GM12878 (cell line): Measurements from ENCODE around the gene CFAP90.

Experiments used
- BHLHE40 ChIP-seq, 2 experiments: fragments of 450-650 bp in 1 of 2; IDR thresholded peaks; 2 replicates each; pipeline ENCODE4 v1.6.1; 2011 to 2017; ENCODE audit warnings: low read depth in 2 of 2, borderline replicate concordance in 1 of 2, improper control_type of control experiment in 1 of 2, low read length in 1 of 2, mild to moderate bottlenecking in 1 of 2
- CBFB ChIP-seq: IDR thresholded peaks from 2 replicates; pipeline ENCODE4 v1.6.1; 2016; ENCODE audit warnings: antibody characterized with exemption, low read depth
- CREM ChIP-seq: IDR thresholded peaks from 2 replicates; pipeline ENCODE4 v1.6.1; 2014; ENCODE audit warnings: antibody characterized with exemption, low read depth
- CTCF ChIP-seq, 3 experiments: IDR thresholded peaks in 2 of 3; conservative IDR thresholded peaks in 1 of 3; 2 replicates each; pipeline ENCODE4 v1.5.1; 2011; ENCODE audit warnings: low read depth in 3 of 3, low read length in 3 of 3, mild to moderate bottlenecking in 3 of 3, control low read depth in 2 of 3, moderate library complexity in 2 of 3, inconsistent platforms in 1 of 3, mixed read lengths in 1 of 3; ENCODE audit not compliant: control insufficient read depth in 2 of 3, insufficient read depth in 1 of 3; ENCODE audit errors: extremely low read depth in 1 of 3
- EP300 ChIP-seq, 2 experiments: fragments of 150-350 bp in 1 of 2; IDR thresholded peaks; 2 replicates each; pipeline ENCODE4 v1.6.1; 2011 to 2012; ENCODE audit warnings: low read depth in 2 of 2, low read length in 2 of 2, borderline replicate concordance in 1 of 2, improper control_type of control experiment in 1 of 2, inconsistent platforms in 1 of 2; ENCODE audit not compliant: control insufficient read depth in 1 of 2
- EZH2 ChIP-seq: IDR thresholded peaks from 2 replicates; pipeline ENCODE4 v1.6.1; 2012; ENCODE audit warnings: low read depth, mild to moderate bottlenecking, control low read depth, inconsistent platforms, low read length, borderline replicate concordance; ENCODE audit not compliant: control insufficient read depth
- FOS ChIP-seq: IDR thresholded peaks from 3 replicates; pipeline ENCODE4 v1.6.1; 2011; ENCODE audit warnings: borderline replicate concordance; ENCODE audit not compliant: insufficient read length; ENCODE audit errors: extremely low read depth
- HCFC1 ChIP-seq: fragments of 150-350 bp; IDR thresholded peaks from 2 replicates; pipeline ENCODE4 v1.6.1; 2014; ENCODE audit warnings: low read length
- HDGF ChIP-seq: fragments of 450-650 bp; IDR thresholded peaks from 2 replicates; pipeline ENCODE4 v1.6.1; 2016; ENCODE audit warnings: antibody characterized with exemption
- RAD21 ChIP-seq: IDR thresholded peaks from 2 replicates; pipeline ENCODE4 v1.6.1; 2011; ENCODE audit warnings: mild to moderate bottlenecking, low read depth, low read length, moderate library complexity; ENCODE audit not compliant: insufficient read depth
- RB1 ChIP-seq: fragments of 450-650 bp; formaldehyde crosslinking; IDR thresholded peaks from 2 replicates; pipeline ENCODE4 v1.6.1; 2017; ENCODE audit warnings: mild to moderate bottlenecking, borderline replicate concordance
- REST ChIP-seq: IDR thresholded peaks from 2 replicates; pipeline ENCODE4 v1.6.1; 2012; ENCODE audit warnings: mild to moderate bottlenecking, low read depth, low read length
- TAF1 ChIP-seq: IDR thresholded peaks from 2 replicates; pipeline ENCODE4 v1.6.1; 2011; ENCODE audit warnings: mild to moderate bottlenecking, low read depth, low read length, borderline replicate concordance
- TCF12 ChIP-seq: IDR thresholded peaks from 2 replicates; pipeline ENCODE4 v1.6.1; 2011; ENCODE audit warnings: low read depth, mild to moderate bottlenecking, low read length

GRCh38 chr5:7827610-7828009, 23.3 kb downstream of the CFAP90 start:
- no peak for TF ChIP-seq EP300 (IDR thresholded peaks at IDR 0.05; ENCODE audit: borderline replicate concordance in 1 of 2, control insufficient read depth in 1 of 2, low read depth in 2 of 2, low read length in 2 of 2)
- no peak for TF ChIP-seq CTCF (IDR thresholded peaks at IDR 0.05 in 2 of 3, conservative IDR thresholded peaks at IDR 0.05 in 1 of 3; ENCODE audit: control insufficient read depth in 2 of 3, extremely low read depth in 1 of 3, insufficient read depth in 1 of 3, low read depth in 3 of 3, low read length in 3 of 3)
- TF ChIP-seq EZH2 = no peak
- TF ChIP-seq RAD21 = no peak
- no peak for TF ChIP-seq BHLHE40 (IDR thresholded peaks at IDR 0.05; ENCODE audit: borderline replicate concordance in 1 of 2, low read depth in 2 of 2, low read length in 1 of 2)
- TF ChIP-seq TCF12 = no peak
- no peak for TF ChIP-seq REST
- TF ChIP-seq TAF1 = no peak
- no peak for TF ChIP-seq FOS
- no peak for TF ChIP-seq RB1
- no peak for TF ChIP-seq CBFB
- TF ChIP-seq HCFC1 = no peak
- no peak for TF ChIP-seq HDGF
- TF ChIP-seq CREM = no peak
